Posterior cingulate gyrus (tissue), 11 donors: ENCODE results near the gene LRP8.

Experiments used
- DNase-seq, 10 donors: peaks; one replicate each; pipeline versions ENCODE4 v3.0.0 to v3.0.0-alpha.2; 2020 to 2021; ENCODE audit warnings: mixed read lengths in 3 of 10
- intact Hi-C: fragments of 100-400 bp; cut with DNase I; formaldehyde crosslinking; loops from one replicate; pipeline ENCODE4 v1.15.1; 2023

Gene LRP8

DNA sequence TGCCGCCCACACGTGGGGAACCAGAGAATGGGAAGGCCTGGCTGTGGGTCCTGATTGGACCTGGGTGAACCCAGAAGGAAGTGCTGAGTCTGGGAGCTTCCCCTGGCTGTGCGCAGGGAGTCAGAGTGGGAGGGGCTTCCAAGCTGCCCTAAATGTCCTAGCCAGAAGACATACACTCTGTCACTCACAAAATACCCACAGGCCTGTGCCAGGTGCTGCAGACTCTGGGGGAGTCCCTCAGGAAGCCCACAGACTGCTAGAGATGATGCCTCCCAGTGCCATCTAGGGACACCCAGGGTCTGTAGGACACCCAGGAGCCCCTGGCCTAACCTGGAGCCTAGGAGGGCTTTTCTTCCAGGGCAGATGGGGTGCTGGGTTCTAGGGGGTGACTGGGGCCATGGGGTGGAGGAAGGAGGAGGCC lies 33.7 kb upstream of the LRP8 start:
- DNase-seq: peak in 2 of 10 donors; percentile 19 to 47
- intact Hi-C loops: no loop called here

- intact Hi-C loops: no loop called here
- DNase-seq: no peak
These were observed 32.0 kb upstream of the LRP8 start for GRCh38 chr1:53359934-53360276.

DNA sequence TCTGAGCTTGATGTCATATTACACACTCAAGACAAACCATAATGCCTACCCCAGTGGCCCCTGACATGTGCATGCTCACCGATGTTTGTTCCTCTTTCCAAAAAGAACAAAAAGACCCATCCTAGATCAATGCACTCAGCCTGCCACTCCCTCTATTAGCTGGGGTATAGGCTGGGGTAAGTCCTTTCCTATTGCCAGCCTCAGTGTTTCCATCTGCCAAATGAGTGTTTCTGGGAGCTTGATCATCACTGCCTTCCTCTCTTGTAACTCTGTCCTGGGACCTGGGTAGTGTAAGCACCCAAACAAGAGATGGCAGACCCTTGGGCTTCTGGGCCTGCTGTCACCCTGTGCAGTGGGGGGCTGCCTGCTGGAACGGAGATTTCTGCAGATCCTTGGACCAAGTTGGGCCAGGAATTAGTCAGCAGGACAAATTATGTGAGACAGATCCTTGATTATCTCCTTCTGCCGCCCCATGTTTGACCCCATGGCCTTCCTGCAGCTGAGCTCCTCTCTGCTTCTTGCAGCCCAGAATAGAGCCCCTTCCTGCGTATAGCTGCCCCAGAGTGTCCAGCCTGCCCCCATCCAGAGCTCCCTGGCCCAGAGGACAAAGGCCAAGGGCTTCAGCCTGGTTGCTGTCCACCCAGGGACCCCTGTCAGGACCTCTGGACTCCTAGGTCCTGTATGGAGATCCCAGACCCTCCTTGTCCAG lies 31.5 kb upstream of the LRP8 start:
- peak in 2 of 10 donors; percentile 6 to 19 for DNase-seq
- intact Hi-C loops: no loop called here

DNA sequence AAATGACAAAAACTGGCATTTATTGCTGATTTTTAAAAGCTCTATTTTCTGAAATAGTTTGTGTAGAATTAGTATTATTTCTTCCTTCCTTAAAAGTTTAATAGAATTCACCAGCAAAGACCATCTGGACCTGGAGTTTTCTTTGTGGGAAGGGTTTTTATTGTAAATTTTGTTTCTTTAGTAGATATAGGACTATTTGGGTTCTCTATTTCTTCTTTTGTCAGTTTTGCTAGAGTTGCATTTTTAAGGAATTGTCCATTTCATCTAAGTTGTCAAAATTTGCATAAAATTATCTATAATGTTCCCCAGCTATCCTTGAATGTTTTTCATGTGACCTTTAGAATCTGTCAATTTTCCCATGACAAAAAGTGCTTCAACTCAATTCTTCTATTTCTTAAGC lies 28.8 kb upstream of the LRP8 start:
- intact Hi-C loops: no loop called here

DNA sequence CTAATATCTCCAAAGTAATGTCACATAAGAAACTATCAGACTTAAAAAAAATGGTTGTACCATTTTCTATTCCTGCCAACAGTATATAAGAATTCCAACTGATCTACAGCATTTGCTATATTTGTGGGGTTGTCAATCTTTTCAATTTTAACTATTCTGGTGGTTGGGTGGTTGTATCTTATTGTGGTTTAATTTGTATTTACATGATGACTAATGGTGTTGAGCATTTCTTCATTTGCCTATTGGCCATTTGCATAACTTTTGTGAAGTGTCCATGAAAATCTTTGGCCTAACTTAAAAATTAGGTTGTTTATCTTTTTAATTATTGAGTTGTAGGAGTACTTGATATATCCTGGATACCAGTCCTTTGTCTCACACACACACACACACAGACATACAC lies 26.2 kb upstream of the LRP8 start:
- no peak for DNase-seq
- intact Hi-C loops: no loop called here

More for the DNA sequence above, 28.8 kb upstream of the LRP8 start:
- no peak for DNase-seq

GRCh38 chr1:53352561-53352960 lies 24.7 kb upstream of the LRP8 start:
- intact Hi-C loops: no loop called here
- no peak for DNase-seq

DNA sequence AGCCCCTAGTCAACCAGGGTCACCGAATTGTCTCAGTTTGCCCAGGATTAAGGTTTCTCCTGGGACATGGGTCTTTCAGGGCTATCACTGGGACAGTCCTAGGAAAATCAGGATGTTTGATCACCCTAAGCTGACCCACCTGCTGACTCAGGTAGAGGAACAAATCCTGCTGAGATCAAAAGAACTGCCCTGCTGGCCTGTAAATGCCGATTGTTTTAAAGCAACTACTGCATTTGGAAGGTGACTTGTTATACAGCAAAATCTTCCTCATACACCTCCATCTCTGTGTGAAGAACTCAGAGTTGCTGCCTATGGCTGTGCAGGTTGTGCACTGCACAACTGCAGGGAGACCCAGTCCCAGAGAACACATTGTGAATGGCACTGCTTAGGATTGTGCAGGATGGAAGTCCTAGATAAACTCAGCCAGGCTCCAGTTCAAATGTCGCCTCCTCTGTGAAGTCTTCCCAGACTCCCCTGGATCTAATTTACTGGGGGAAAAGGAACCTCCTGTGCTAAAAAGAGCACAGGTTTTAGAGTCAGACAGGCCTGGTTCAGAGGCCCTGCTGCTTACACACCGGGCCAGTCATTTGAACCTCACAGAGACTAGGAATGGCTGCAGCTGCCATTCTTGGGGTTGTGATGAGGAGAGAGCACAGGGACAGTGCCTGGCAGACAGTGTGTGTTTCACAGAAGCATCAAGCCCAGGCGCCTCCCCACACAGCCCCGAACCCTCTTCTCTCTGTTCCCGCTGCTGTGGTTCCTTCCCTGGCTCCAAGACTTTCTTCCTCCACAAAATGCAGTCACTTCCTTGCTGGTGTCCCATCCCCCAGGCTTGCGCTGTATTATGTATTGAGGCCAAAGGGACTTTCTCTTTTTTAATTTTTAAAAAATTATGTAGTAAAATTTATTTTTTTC lies 23.2 kb upstream of the LRP8 start:
- intact Hi-C loops: no loop called here
- peak in 2 of 10 donors; percentile 18 to 22 for DNase-seq

DNA sequence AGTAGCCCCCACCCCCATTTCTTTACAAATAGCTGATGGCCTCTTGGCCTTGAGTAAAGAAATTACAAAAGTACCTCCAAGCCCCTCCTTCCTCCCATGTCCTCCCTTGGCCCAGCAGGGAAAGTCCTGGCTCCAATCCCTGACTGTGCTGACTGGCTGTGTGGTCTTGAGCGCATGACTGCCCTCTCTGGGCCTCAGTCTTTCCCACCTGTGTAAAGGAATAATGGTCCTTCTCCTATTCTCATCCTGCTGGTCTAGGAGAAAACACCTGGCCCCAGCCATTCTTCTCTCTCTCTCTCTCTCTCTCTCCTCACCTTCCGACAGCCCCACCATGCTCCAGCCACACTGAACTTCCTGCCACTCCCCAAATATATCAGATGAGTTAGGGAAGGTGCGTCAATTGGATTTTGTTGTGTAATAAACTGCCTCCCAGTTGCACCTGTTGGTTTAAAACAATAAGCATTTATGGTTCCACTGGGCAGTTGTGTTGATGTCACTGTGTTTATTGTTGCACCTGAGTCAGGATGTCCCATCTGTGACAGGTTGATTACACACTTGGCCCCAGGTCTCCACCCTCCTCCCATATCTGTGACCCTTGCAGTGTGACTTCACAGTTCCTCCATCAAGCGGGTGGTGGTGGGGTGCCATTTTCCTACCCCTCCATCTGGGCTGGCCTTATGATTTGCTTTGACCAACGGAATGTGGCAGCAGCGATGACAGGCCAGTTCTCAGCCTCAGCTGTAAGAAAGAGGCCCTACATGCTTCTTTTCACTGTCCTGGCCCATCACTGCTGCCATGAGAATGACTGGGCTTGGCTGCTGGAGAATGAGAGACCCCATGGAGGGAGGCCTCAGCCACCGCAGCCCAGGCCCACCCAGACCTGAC lies 22.3 kb upstream of the LRP8 start:
- intact Hi-C loops: no loop called here
- DNase-seq: peak in 2 of 10 donors; percentile 6 to 20

GRCh38 chr1:53349369-53349835 lies 21.5 kb upstream of the LRP8 start:
- peak in 1 of 10 donors; percentile 25 for DNase-seq
- intact Hi-C loops: no loop called here

- intact Hi-C loops: no loop called here
- peak in 1 of 10 donors; percentile 72 for DNase-seq
These were observed 20.9 kb upstream of the LRP8 start for GRCh38 chr1:53348486-53349368.

GRCh38 chr1:53346814-53347176 lies 18.9 kb upstream of the LRP8 start:
- intact Hi-C loops: no loop called here
- DNase-seq: peak in 1 of 10 donors; percentile 22

DNA sequence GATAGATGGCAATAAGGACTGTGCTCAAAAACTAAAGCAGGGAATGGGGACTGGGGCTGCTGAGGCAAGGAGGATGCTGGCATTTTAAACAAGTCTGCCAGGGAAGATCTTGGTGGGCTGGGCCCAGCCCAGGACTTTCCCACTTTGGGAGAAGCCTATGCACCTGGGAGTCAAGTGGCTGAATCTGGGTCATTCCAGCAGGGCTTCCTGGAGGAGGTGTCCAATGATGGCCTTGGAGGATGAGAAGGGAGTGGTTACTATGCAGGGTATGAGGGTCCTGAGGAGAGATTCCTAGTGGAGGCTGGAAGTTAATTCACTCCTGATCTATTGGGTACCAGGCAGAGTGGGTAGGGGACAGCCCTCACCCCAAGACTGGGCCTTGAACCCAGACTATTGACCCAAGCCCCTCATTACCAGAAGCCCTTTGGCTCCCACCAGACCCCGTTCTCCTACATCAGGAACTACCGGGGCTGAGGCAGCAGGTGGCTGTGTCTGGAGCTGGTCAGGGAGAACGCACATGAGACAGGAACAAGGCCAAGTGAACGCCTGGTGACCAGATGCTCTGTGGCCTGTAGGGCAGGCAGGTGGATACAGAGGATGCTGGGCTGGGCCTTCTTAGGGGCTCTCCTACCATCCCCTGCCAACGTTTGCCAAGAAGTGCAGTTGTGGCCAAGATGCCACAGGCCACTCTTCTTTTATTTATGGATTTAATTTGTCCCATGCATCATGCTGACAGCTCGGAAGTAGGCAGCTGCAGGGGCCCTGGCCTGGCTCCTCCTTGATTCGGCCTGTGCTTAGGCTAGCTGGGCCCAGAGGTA lies 18.3 kb upstream of the LRP8 start:
- DNase-seq: peak in 2 of 10 donors; percentile 34 to 50
- intact Hi-C loops: no loop called here

DNA sequence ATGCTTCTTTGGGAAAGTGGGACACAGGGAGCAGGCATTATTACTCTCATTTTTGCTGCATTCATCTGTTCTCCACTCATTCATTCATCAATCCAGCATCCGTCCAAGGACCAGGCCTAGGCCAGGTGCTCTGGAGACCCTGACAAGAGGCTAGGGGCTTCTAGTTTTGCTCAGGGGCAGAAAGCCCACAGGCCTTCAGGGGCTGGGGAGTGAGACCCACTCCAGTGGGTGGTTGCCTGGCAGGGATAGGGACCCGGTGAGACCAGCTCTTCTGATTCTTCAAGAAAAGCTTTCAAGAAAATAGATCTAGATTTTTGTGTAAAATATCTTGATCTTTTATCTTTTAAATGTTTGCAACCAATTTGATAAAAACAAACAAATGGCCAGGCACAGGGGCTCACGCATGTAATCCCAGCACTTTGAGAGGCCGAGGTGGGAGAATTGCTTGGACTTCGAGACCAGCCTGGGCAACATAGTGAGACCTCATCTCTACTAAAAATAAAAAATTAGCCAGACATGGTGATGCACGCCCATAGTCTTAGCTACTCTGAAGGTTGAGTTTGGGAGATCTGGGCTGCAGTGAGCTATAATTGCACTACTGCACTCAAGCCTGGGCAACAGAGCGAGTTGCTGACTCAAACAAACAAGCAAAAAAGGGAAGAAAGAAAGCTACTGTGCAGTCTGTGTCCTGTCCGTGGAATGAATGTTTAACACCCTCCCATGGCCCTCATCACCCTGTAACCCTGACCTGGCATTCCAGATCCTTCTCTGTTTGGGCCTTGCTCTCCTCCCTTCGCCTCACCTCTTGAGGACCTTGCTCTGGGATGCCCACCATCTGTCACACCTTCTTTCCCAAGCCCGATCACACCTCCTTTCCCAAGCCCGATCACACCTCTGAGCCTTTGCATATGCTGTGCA lies 17.3 kb upstream of the LRP8 start:
- intact Hi-C loops: no loop called here
- peak in 1 of 10 donors; percentile 20 for DNase-seq

DNA sequence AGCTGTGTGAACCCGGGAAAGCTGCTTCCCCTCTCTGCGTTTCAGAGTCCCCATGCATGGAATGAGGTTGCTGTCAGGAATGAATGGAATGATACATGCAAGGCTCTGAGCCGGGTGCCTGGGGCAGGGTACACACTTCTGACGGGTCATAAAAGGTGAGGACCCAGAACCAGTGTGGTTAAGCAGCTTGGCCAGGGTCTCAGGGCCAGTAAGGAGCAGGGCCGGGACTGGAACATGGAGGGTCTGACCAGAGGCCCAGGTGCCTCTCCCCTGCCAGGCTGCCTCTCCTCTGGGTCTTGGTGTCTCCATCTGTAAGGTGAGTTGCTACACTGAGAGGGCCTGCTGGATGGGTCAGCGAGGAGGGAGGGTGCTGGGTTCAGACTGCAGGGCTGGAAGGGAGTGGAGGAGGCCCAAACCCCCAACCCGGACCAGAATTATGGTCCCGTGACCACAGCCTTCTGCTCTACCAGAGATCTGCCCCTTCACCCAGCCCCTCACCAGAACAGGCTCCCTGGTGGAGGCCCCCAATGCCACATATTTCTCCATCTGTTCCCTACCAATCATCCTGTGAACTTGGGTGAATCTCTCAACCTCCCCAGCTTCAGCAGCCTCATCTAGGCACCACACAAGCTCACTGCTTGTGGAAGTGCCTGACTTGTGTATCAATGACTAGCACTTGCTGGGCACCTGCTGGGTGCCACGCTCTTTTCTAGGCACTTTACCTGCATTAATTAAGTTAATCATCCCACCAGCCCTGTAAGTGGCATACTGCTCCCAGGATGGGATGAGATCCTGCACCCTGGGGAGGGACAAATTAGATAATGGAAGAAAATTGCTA lies 16.2 kb upstream of the LRP8 start:
- intact Hi-C loops: no loop called here
- DNase-seq: peak in 1 of 10 donors; percentile 65

GRCh38 chr1:53342735-53343470 lies 15.0 kb upstream of the LRP8 start:
- intact Hi-C loops: no loop called here
- peak in 1 of 10 donors; percentile 17 for DNase-seq
